Smooth muscle cell (in vitro differentiated cells): Measurements from ENCODE around the gene CYB5R4. TPM values are rescaled to one million over a fixed set of nuclear protein-coding genes. Genes with fewer than 3 reads are reported as not detected.

Experiments used
- DNase-seq: peaks from one replicate; lab custom pipeline; 2025; ENCODE audit not compliant: unreplicated experiment; lab: John Stamatoyannopoulos, UW
- H2AFZ ChIP-seq: fragments of 200-600 bp; sonication (generic); 2 replicates; pipeline ENCODE4 v1.6.0; 2016; ENCODE audit warnings: antibody characterized with exemption, low read depth, mild to moderate bottlenecking
- H3F3A ChIP-seq: fragments of 200-600 bp; sonication (generic); 2 replicates; pipeline ENCODE4 v1.6.0; 2017; ENCODE audit warnings: antibody characterized with exemption, low read depth
- H3K27ac ChIP-seq: fragments of 200-600 bp; sonication (generic); 2 replicates; pipeline ENCODE4 v1.5.1; 2016; ENCODE audit warnings: low read depth, mild to moderate bottlenecking
- H3K27me3 ChIP-seq: fragments of 200-600 bp; sonication (generic); 2 replicates; pipeline ENCODE4 v1.6.1; 2016; ENCODE audit warnings: low read depth, mild to moderate bottlenecking
- H3K36me3 ChIP-seq: fragments of 200-600 bp; sonication (generic); 2 replicates; pipeline ENCODE4 v1.5.1; 2016; ENCODE audit warnings: low read depth
- H3K4me1 ChIP-seq: fragments of 200-600 bp; sonication (generic); 2 replicates; pipeline ENCODE4 v1.5.1; 2016; ENCODE audit warnings: low read depth
- H3K4me2 ChIP-seq: fragments of 200-600 bp; sonication (generic); 2 replicates; pipeline ENCODE4 v1.6.0; 2016; ENCODE audit warnings: mild to moderate bottlenecking
- H3K4me3 ChIP-seq: fragments of 200-600 bp; sonication (generic); 2 replicates; pipeline ENCODE4 v1.5.1; 2016; ENCODE audit warnings: mild to moderate bottlenecking
- H3K79me2 ChIP-seq: fragments of 200-600 bp; sonication (generic); 2 replicates; pipeline ENCODE4 v1.6.0; 2016; ENCODE audit warnings: low read depth, mild to moderate bottlenecking
- H3K9ac ChIP-seq: fragments of 200-600 bp; sonication (generic); 2 replicates; pipeline ENCODE4 v1.6.0; 2016; ENCODE audit warnings: low read depth
- H3K9me3 ChIP-seq: fragments of 200-600 bp; sonication (generic); replicated peaks from 2 replicates; pipeline ENCODE4 v1.5.1; 2016; ENCODE audit warnings: low read depth
- H4K20me1 ChIP-seq: fragments of 200-600 bp; sonication (generic); 2 replicates; pipeline ENCODE4 v1.6.0; 2016; ENCODE audit warnings: low read depth
- WGBS: methylation state at CpG from one replicate; pipeline ENCODE4 v1.1.7; 2016; ENCODE audit warnings: low lambda C conversion rate; 5-methylcytosine and 5-hydroxymethylcytosine counted together
- polyA plus RNA-seq: library from polyadenylated mRNA; unstranded; fragments of >200 nt; fragmentation: Nextera tagmentation; extraction: Ambion mirVana; gene quantifications from 2 replicates; pipeline ENCODE4 v1.2.1, GENCODE V29; 2016
- total RNA-seq: library from RNA; depleted of rRNA; stranded (reverse); fragments of >200 nt; gene quantifications from 2 replicates; pipeline ENCODE4 v1.2.3, GENCODE V29; 2014
- TF ChIP-seq, protein P1 (sequence below): fragments of 200-600 bp; sonication (generic); IDR thresholded peaks from 2 replicates; pipeline ENCODE4 v1.5.1; 2017; ENCODE audit warnings: borderline replicate concordance, mild to moderate bottlenecking, antibody characterized with exemption; ENCODE audit not compliant: insufficient read depth, poor library complexity, severe bottlenecking

Gene CYB5R4
- total and polyA plus RNA-seq, 2 experiments from 2014 or later, result 5.8 to 9.5 TPM

DNA sequence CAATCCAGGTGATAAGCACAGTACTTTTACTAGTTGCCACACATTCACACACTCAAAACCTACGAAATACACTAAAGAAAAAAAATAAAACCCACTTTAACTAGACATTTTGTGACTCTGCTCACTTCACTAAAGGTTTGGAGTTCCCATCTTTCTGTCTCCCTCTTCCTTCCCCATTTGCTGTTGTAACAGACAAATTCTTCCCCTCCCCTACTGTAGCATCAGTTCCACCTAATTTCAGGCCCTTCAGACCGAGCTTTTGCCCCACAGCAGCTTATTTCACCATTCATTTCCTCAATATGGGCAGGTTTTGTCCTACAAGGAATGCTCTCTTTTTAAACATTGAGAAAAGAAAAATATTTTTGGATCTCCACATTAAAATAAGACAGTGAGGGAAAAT is 142.7 kb downstream of the CYB5R4 start:
- Histone ChIP-seq H2AFZ (no peak overlapping the region), H3K27ac (no peak overlapping the region), H3K9me3 (no peaks in the 10 kb centered on the region), H4K20me1 (no peaks in the 10 kb centered on the region), H3K4me1 (no peaks in the 10 kb centered on the region), H3F3A (no peaks in the 10 kb centered on the region), H3K27me3 (no peaks in the 10 kb centered on the region), H3K9ac (no peak overlapping the region), H3K79me2 (no peaks in the 10 kb centered on the region), H3K4me3 (no peak overlapping the region), H3K4me2 (no peak overlapping the region), H3K36me3 (no peaks in the 10 kb centered on the region)
- 87% methylated on average over 2 of the region's 2 CpGs for WGBS
- no peak for DNase-seq
- TF ChIP-seq, protein P1, sequence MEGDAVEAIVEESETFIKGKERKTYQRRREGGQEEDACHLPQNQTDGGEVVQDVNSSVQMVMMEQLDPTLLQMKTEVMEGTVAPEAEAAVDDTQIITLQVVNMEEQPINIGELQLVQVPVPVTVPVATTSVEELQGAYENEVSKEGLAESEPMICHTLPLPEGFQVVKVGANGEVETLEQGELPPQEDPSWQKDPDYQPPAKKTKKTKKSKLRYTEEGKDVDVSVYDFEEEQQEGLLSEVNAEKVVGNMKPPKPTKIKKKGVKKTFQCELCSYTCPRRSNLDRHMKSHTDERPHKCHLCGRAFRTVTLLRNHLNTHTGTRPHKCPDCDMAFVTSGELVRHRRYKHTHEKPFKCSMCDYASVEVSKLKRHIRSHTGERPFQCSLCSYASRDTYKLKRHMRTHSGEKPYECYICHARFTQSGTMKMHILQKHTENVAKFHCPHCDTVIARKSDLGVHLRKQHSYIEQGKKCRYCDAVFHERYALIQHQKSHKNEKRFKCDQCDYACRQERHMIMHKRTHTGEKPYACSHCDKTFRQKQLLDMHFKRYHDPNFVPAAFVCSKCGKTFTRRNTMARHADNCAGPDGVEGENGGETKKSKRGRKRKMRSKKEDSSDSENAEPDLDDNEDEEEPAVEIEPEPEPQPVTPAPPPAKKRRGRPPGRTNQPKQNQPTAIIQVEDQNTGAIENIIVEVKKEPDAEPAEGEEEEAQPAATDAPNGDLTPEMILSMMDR, result no peak

DNA sequence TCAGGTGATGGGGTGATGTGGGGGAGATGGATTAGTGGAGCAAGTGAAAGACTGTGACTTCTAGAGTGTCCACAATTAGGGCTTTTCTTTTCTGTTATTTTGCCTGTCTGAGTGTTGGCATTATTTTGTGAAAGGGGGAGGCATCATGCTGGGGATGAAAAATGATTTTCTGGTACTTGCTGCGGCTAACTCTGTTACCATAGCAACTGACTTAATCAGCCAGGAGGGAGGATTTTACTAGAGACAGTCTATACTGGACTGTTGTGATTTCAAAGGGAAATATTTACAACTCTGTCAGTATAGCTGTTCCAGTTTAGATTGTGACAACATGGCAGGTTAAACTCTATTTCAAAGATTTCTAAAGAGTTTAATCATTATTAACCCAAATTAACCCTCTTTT is 143.6 kb downstream of the CYB5R4 start:
- H3K27ac ChIP-seq, result no peak overlapping the region
- no peaks in the 10 kb centered on the region for H3K4me1 ChIP-seq
- no peaks in the 10 kb centered on the region for H3K36me3 ChIP-seq
- H3K4me3 ChIP-seq, result no peak overlapping the region
- H2AFZ ChIP-seq, result no peak overlapping the region
- 89% methylated on average over 1 of the region's 1 CpG for WGBS
- H4K20me1 ChIP-seq, result no peaks in the 10 kb centered on the region
- H3K9me3 ChIP-seq, result no peaks in the 10 kb centered on the region
- no peak overlapping the region for H3K4me2 ChIP-seq
- no peak for DNase-seq
- no peaks in the 10 kb centered on the region for H3F3A ChIP-seq
- TF ChIP-seq, protein P1, result no peak
- H3K27me3 ChIP-seq, result no peaks in the 10 kb centered on the region
- H3K79me2 ChIP-seq, result no peaks in the 10 kb centered on the region
- no peak overlapping the region for H3K9ac ChIP-seq

DNA sequence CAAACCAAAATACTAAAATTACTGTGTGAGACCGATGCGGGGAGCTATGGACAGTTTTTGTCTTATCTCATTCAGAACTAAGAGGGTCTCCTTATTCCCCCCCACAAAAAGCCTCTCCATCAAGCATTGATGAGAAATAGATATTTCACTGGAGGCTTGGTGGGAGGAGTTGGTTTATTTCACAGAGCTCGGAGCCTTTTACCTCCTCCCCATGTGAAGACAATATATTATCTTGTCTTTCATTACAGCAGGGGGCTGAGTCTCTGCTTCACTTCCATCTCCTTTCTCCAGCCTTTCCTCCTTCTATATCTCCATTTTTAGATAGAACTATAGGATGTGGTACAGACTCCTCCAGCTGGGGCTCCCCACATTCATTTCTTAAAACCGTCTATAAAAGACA is 144.2 kb downstream of the CYB5R4 start:
- no peaks in the 10 kb centered on the region for H4K20me1 ChIP-seq
- H3K36me3 ChIP-seq, result no peaks in the 10 kb centered on the region
- no peak overlapping the region for H3K4me3 ChIP-seq
- no peaks in the 10 kb centered on the region for H3K79me2 ChIP-seq
- no peaks in the 10 kb centered on the region for H3F3A ChIP-seq
- no peak overlapping the region for H3K4me2 ChIP-seq
- no peaks in the 10 kb centered on the region for H3K27me3 ChIP-seq
- TF ChIP-seq, protein P1, result no peak
- no peak overlapping the region for H2AFZ ChIP-seq
- H3K4me1 ChIP-seq, result no peaks in the 10 kb centered on the region
- DNase-seq, result no peak
- H3K9ac ChIP-seq, result no peak overlapping the region
- no peak overlapping the region for H3K27ac ChIP-seq
- no peaks in the 10 kb centered on the region for H3K9me3 ChIP-seq
- WGBS, result 90% methylated on average over 4 of the region's 4 CpGs

DNA sequence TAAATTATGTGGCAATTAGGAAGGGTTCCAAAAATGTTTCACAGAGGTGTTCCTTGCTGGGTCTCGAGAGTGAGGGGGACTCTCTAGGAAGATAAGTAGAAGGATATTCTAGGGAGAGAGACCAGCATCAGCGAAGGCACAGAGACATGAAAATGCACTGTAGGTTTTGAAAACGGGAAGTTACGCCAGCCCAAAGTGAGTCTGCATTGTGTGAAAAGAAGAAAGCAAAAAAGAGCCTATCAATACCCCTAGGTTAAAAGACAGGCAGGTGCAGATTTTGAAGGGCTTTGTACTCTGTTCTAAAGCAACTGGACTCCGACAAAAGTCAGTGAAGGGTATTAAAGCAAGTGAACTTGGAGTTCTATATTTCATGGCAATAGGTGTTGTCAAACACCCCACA is 148.4 kb downstream of the CYB5R4 start:
- Histone ChIP-seq H3K4me2 (no peak overlapping the region), H2AFZ (no peak overlapping the region), H3K9ac (no peak overlapping the region), H3K27me3 (no peaks in the 10 kb centered on the region), H3K4me3 (no peak overlapping the region), H3K79me2 (no peaks in the 10 kb centered on the region), H3K9me3 (no peaks in the 10 kb centered on the region), H3K36me3 (no peaks in the 10 kb centered on the region), H3F3A (no peaks in the 10 kb centered on the region), H3K27ac (no peak overlapping the region), H3K4me1 (no peaks in the 10 kb centered on the region), H4K20me1 (no peaks in the 10 kb centered on the region)
- TF ChIP-seq, protein P1, result no peak
- WGBS, result 84% methylated on average over 5 of the region's 5 CpGs
- DNase-seq, result no peak
